ENCODE results near the gene KHNYN. TPM values are rescaled to one million over a fixed set of nuclear protein-coding genes. Genes with fewer than 3 reads are reported as not detected.

The KHNYN gene
- total RNA-seq, 2 experiments from 2014 or later: 104 to 105 TPM

Other genes with a start within 250 kb of the KHNYN start
- 10 to 100 TPM; 32.2 to 33.0 TPM for gene IPO4, start 241.1 kb upstream of the KHNYN start, total RNA-seq
- 10 to 100 TPM; 28.9 to 29.6 TPM for gene TM9SF1, start 234.5 kb upstream of the KHNYN start, total RNA-seq
- gene TSSK4, start 224.3 kb upstream of the KHNYN start, total RNA-seq: under 1 TPM; 0.43 to 0.53 TPM
- gene CHMP4A, start 216.5 kb upstream of the KHNYN start, total RNA-seq: 10 to 100 TPM; 93.6 to 97.8 TPM
- gene MDP1, start 213.9 kb upstream of the KHNYN start, total RNA-seq: 10 to 100 TPM; 11.9 to 15.4 TPM
- gene NEDD8, start 197.6 kb upstream of the KHNYN start, total RNA-seq: 100 to 1,000 TPM; 179 to 196 TPM
- gene GMPR2, start 197.0 kb upstream of the KHNYN start, total RNA-seq: 10 to 100 TPM; 76.6 to 82.2 TPM
- gene TINF2, start 187.3 kb upstream of the KHNYN start, total RNA-seq: 100 to 1,000 TPM; 122 to 124 TPM
- gene TGM1, start 166.8 kb upstream of the KHNYN start, total RNA-seq: 1 to 10 TPM; 5.7 to 5.8 TPM
- gene RABGGTA, start 158.4 kb upstream of the KHNYN start, total RNA-seq: 10 to 100 TPM; 42.1 to 48.8 TPM
- 10 to 100 TPM; 36.0 to 41.9 TPM for gene DHRS1, start 130.2 kb upstream of the KHNYN start, total RNA-seq
- 10 to 100 TPM; 28.7 to 31.1 TPM for gene NOP9, start 130.1 kb upstream of the KHNYN start, total RNA-seq
- gene CIDEB, start 122.0 kb upstream of the KHNYN start, total RNA-seq: 10 to 100 TPM; 33.7 to 34.8 TPM
- gene LTB4R2, start 119.8 kb upstream of the KHNYN start, total RNA-seq: 10 to 100 TPM; 19.4 to 21.2 TPM
- gene LTB4R, start 118.5 kb upstream of the KHNYN start, total RNA-seq: 10 to 100 TPM; 27.0 to 27.8 TPM
- 1 to 10 TPM; 4.4 to 6.3 TPM for gene ADCY4, start 94.9 kb upstream of the KHNYN start, total RNA-seq
- 10 to 100 TPM; 41.1 to 43.7 TPM for gene RIPK3, start 90.0 kb upstream of the KHNYN start, total RNA-seq
- gene NFATC4, start 61.8 kb upstream of the KHNYN start, total RNA-seq: not detected
- gene NYNRIN, start 31.0 kb upstream of the KHNYN start, total RNA-seq: under 1 TPM; 0.34 to 0.42 TPM
- gene CBLN3, start 286 bp upstream of the KHNYN start, total RNA-seq: 1 to 10 TPM; 3.2 to 3.8 TPM
- 10 to 100 TPM; 75.7 to 79.5 TPM for gene SDR39U1, start 12.8 kb downstream of the KHNYN start, total RNA-seq
- under 1 TPM; 0.33 to 0.51 TPM for gene CMA1, start 78.3 kb downstream of the KHNYN start, total RNA-seq
- not detected for gene CTSG, start 146.3 kb downstream of the KHNYN start, total RNA-seq
- 1 to 10 TPM; 4.9 to 5.7 TPM for gene GZMH, start 179.7 kb downstream of the KHNYN start, total RNA-seq
- gene GZMB, start 204.2 kb downstream of the KHNYN start, total RNA-seq: 100 to 1,000 TPM; 195 to 217 TPM

Data from activated naive CD8-positive, alpha-beta T cell treated with anti-CD3 and anti-CD28 coated beads, Interleukin-2, amount 10 ng/mL, durations not matched to agents 7 days and 5 days (primary cell).